ENCODE measurements around the gene LETMD1.
A peak's percentile ranks its signal among the peaks of the same experiment; 100 is the strongest.

The LETMD1 gene

GRCh38 chr12:51028126-51028812 lies 19.9 kb upstream of the LETMD1 start:
- 0 out of 2 replicates have a peak, but pooled peaks cover 4% of the 10 kb centered on the region for H3K4me1 ChIP-seq (ENCODE audit: control insufficient read depth, insufficient read depth, low read length)
- CTCF ChIA-PET = interaction anchor here (0.5 to 3.9 kb wide), 18 partner anchors 10 to 642 kb away, joined by 3 to 33 read pairs (median 5); no protein-coding TSS in a partner anchor
- no peaks in the 10 kb centered on the region for H3K9me3 ChIP-seq (ENCODE audit: control insufficient read depth, insufficient read depth, low read depth, low read length)
- H3K36me3 ChIP-seq (ENCODE audit: control insufficient read depth in 2 of 2, insufficient read depth in 1 of 2, low read length in 2 of 2) = no peaks in the 10 kb centered on the region
- H3K4me3 ChIP-seq (ENCODE audit: low read depth, low read length) = no peak overlapping the region; the same call in 1 of the 2 replicates
- H3K27ac ChIP-seq (ENCODE audit: extremely low read depth, low read depth, low read length) = no peak overlapping the region
- POLR2A ChIA-PET = interaction anchor here (0.7 to 2.5 kb wide), 7 partner anchors 9 to 263 kb away, joined by 3 to 16 read pairs (median 4); partner anchors contain the start of genes CSRNP2, DAZAP2 and LETMD1
- TF ChIP-seq ZNF514 (tag by site-specific recombination; IDR thresholded peaks at IDR 0.05) (no peak), ZNF660 (tag by site-specific recombination; IDR thresholded peaks at IDR 0.05) (0 out of 2 replicates have a peak, but pooled peaks have one; percentile 35), ZBTB17 (tag by site-specific recombination; IDR thresholded peaks at IDR 0.05) (peak; percentile 91; the same call in 1 of the 2 replicates), ZNF175 (tag by site-specific recombination; IDR thresholded peaks at IDR 0.05) (no peak), ZNF239 (tag by site-specific recombination; IDR thresholded peaks at IDR 0.05) (no peak), ZBTB20 (tag by site-specific recombination; IDR thresholded peaks at IDR 0.05) (0 out of 2 replicates have a peak, but pooled peaks have one; percentile 10), TRIM28 (IDR thresholded peaks at IDR 0.05; ENCODE audit: borderline replicate concordance, low read length) (no peak), ZNF404 (tag by site-specific recombination; IDR thresholded peaks at IDR 0.05) (no peak), ZBTB26 (tag by site-specific recombination; optimal IDR thresholded peaks at IDR 0.05) (no peak), WT1 (tag by site-specific recombination; IDR thresholded peaks at IDR 0.05) (no peak), ZFP3 (tag by site-specific recombination; IDR thresholded peaks at IDR 0.05; ENCODE audit: low read depth) (no peak), ZNF629 (tag by site-specific recombination; IDR thresholded peaks at IDR 0.05) (no peak), ZNF747 (tag by site-specific recombination; IDR thresholded peaks at IDR 0.05) (no peak), SP3 (tag by site-specific recombination; IDR thresholded peaks at IDR 0.05) (peak; percentile 20; the same call in 1 of the 2 replicates), KLF8 (tag by site-specific recombination; IDR thresholded peaks at IDR 0.05) (0 out of 2 replicates have a peak, but pooled peaks have one; percentile 22), ZNF623 (tag by site-specific recombination; IDR thresholded peaks at IDR 0.05) (no peak), ZNF274 (IDR thresholded peaks at IDR 0.05; ENCODE audit: low read length) (no peak), ZNF274 (tag by site-specific recombination; IDR thresholded peaks at IDR 0.05; ENCODE audit: borderline replicate concordance) (no peak), KLF1 (tag by site-specific recombination; IDR thresholded peaks at IDR 0.05) (peak; percentile 38; the same call in 1 of the 2 replicates), ZNF266 (tag by site-specific recombination; IDR thresholded peaks at IDR 0.05; ENCODE audit: low read depth) (no peak), KLF9 (tag by site-specific recombination; IDR thresholded peaks at IDR 0.05; ENCODE audit: low read depth) (peak; percentile 64; the same call in 1 of the 2 replicates), ZBTB7A (tag by site-specific recombination; IDR thresholded peaks at IDR 0.05; ENCODE audit: low read depth) (no peak), ZNF626 (tag by site-specific recombination; IDR thresholded peaks at IDR 0.05) (no peak), ZNF510 (tag by site-specific recombination; IDR thresholded peaks at IDR 0.05; ENCODE audit: insufficient replicate concordance) (no peak), ZNF658 (tag by site-specific recombination; IDR thresholded peaks at IDR 0.05) (no peak), ZIC2 (tag by site-specific recombination; IDR thresholded peaks at IDR 0.05) (no peak), ZNF529 (tag by site-specific recombination; IDR thresholded peaks at IDR 0.05; ENCODE audit: insufficient replicate concordance) (no peak), ZNF571 (tag by site-specific recombination; IDR thresholded peaks at IDR 0.05) (no peak), ZNF596 (tag by site-specific recombination; IDR thresholded peaks at IDR 0.05) (no peak), ZFHX2 (tag by site-specific recombination; conservative IDR thresholded peaks at IDR 0.05) (peak; percentile 26; the same call in 1 of the 2 replicates), ZXDB (tag by site-specific recombination; IDR thresholded peaks at IDR 0.05) (no peak)
- TF ChIP-seq, protein P1, sequence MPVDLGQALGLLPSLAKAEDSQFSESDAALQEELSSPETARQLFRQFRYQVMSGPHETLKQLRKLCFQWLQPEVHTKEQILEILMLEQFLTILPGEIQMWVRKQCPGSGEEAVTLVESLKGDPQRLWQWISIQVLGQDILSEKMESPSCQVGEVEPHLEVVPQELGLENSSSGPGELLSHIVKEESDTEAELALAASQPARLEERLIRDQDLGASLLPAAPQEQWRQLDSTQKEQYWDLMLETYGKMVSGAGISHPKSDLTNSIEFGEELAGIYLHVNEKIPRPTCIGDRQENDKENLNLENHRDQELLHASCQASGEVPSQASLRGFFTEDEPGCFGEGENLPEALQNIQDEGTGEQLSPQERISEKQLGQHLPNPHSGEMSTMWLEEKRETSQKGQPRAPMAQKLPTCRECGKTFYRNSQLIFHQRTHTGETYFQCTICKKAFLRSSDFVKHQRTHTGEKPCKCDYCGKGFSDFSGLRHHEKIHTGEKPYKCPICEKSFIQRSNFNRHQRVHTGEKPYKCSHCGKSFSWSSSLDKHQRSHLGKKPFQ (tag by site-specific recombination; IDR thresholded peaks at IDR 0.05) = no peak
- TF ChIP-seq, protein P2, sequence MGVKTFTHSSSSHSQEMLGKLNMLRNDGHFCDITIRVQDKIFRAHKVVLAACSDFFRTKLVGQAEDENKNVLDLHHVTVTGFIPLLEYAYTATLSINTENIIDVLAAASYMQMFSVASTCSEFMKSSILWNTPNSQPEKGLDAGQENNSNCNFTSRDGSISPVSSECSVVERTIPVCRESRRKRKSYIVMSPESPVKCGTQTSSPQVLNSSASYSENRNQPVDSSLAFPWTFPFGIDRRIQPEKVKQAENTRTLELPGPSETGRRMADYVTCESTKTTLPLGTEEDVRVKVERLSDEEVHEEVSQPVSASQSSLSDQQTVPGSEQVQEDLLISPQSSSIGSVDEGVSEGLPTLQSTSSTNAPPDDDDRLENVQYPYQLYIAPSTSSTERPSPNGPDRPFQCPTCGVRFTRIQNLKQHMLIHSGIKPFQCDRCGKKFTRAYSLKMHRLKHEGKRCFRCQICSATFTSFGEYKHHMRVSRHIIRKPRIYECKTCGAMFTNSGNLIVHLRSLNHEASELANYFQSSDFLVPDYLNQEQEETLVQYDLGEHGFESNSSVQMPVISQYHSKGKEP (tag by site-specific recombination; IDR thresholded peaks at IDR 0.05) = no peak
- TF ChIP-seq, protein P3, sequence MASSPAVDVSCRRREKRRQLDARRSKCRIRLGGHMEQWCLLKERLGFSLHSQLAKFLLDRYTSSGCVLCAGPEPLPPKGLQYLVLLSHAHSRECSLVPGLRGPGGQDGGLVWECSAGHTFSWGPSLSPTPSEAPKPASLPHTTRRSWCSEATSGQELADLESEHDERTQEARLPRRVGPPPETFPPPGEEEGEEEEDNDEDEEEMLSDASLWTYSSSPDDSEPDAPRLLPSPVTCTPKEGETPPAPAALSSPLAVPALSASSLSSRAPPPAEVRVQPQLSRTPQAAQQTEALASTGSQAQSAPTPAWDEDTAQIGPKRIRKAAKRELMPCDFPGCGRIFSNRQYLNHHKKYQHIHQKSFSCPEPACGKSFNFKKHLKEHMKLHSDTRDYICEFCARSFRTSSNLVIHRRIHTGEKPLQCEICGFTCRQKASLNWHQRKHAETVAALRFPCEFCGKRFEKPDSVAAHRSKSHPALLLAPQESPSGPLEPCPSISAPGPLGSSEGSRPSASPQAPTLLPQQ (tag by site-specific recombination; IDR thresholded peaks at IDR 0.05) = no peak

All from HEK293 (cell line).